Heart left ventricle (tissue), 16 donors: Measurements from ENCODE around the gene KRT7. TPM values are rescaled to one million over a fixed set of nuclear protein-coding genes. Genes with fewer than 3 reads are reported as not detected.
A peak's percentile ranks its signal among the peaks of the same experiment; 100 is the strongest.

ENCODE experiments used
- ATAC-seq, 4 donors: fragments of 200-7000 bp; cut with Tn5 transposase; one replicate each; pipeline ENCODE4 v1.9.1; 2020 to 2022; ENCODE audit warnings: moderate library complexity in 4 of 4, mild to moderate bottlenecking in 3 of 4, moderate number of reproducible peaks in 1 of 4
- DNase-seq, 5 donors: peaks; one replicate each; pipeline ENCODE4 v3.0.0-alpha.2; 2020
- H3K27ac ChIP-seq, 12 donors: fragments of 200-600 bp; sonication (generic) in 4 of 12; one replicate each; pipeline versions ENCODE4 v1.5.0 to v1.8.0; 2016 to 2022; ENCODE audit warnings: mild to moderate bottlenecking in 2 of 12
- H3K27me3 ChIP-seq, 9 donors: fragments of 200-600 bp; sonication (generic) in 2 of 9; one replicate each; pipeline versions ENCODE4 v1.5.1 to v1.8.0; 2016 to 2022; ENCODE audit warnings: mild to moderate bottlenecking in 3 of 9
- H3K36me3 ChIP-seq, 9 donors: fragments of 200-600 bp; sonication (generic) in 2 of 9; one replicate each; pipeline versions ENCODE4 v1.5.0 to v1.8.0; 2018 to 2022; ENCODE audit warnings: mild to moderate bottlenecking in 2 of 9
- H3K4me1 ChIP-seq, 12 donors: fragments of 200-600 bp; sonication (generic) in 4 of 12; one replicate each; pipeline versions ENCODE4 v1.5.0 to v1.8.0; 2016 to 2022; ENCODE audit warnings: mild to moderate bottlenecking in 3 of 12
- H3K4me3 ChIP-seq, 12 donors: fragments of 200-600 bp; sonication (generic) in 4 of 12; one replicate each; pipeline versions ENCODE4 v1.5.0 to v1.8.0; 2017 to 2022; ENCODE audit warnings: mild to moderate bottlenecking in 9 of 12, moderate library complexity in 4 of 12
- H3K9me3 ChIP-seq, 12 donors: fragments of 200-600 bp; sonication (generic) in 4 of 12; one replicate each; pipeline versions ENCODE4 v1.5.0 to v1.8.0; 2016 to 2022; ENCODE audit warnings: mild to moderate bottlenecking in 1 of 12
- CTCF ChIP-seq, 12 donors: fragments of 200-600 bp; sonication (generic) in 4 of 12; IDR thresholded peaks; one replicate each; pipeline versions ENCODE4 v1.5.0 to v1.8.0; 2018 to 2022; ENCODE audit warnings: antibody characterized with exemption in 12 of 12, mild to moderate bottlenecking in 5 of 12
- POLR2A ChIP-seq, 2 donors: fragments of 450-650 bp; IDR thresholded peaks; one replicate each; pipeline ENCODE4 v1.6.1; 2017; ENCODE audit warnings: antibody characterized with exemption in 2 of 2, mild to moderate bottlenecking in 2 of 2, moderate library complexity in 2 of 2
- WGBS, 4 donors: extraction: QIAGEN DNeasy Blood & Tissue Kit in 2 of 4; methylation state at CpG; one replicate each; pipeline versions ENCODE4 v1.1.5 to v1.1.7; 2013 to 2018; 5-methylcytosine and 5-hydroxymethylcytosine counted together
- intact Hi-C, 10 donors: fragments of 100-400 bp; cut with DNase I; formaldehyde crosslinking; loops; one replicate each; pipeline versions ENCODE4 v1.11.1 to v1.14.2; 2022
- polyA plus RNA-seq, 2 donors: library from polyadenylated mRNA; stranded (reverse); fragments of 200-250 nt; gene quantifications; one replicate each; pipeline ENCODE4 v1.2.3, GENCODE V29; 2013
- total RNA-seq, 9 donors: library from RNA; depleted of rRNA in 2 of 9; stranded (reverse); fragments of >200 nt in 2 of 9; fragmentation: NEBNext Ultra II Directional in 3 of 9; extraction: Animal tissue kit (Norgen Biotek cat#: 25700) in 3 of 9; gene quantifications; one replicate each; pipeline versions ENCODE4 v1.1.0 to v1.2.4, GENCODE V29; 2016 to 2023
- donor health status: ischemic (EF 13 %, LVEDD 7.1; RV severe dilation, severe dysfunction).
- donor health status: healthy with polysubstance abuse.
- donor health status: DM: no; HTN: yes; CAD: no.
- donor health status: DM: no; HTN: no; CAD: no.
- donor health status: ischemic (EF 25% LVEDD 6.9; RV normal size, moderate dysfunction).
- donor health status: ischemic (EF 25% LVEDD 5.7; RV mildly dilated, moderate dysfunction).
- donor health status: healthy.
- donor health status: DM: yes; HTN: yes; CAD: no.
- donor health status: ischemic (EF 35%, LVEDD 5.7; RV mildly dilated, moderate dysfunction).
- donor health status: nonischemic (EF 11% LVEDD 7.7; RV severe dilation, severe dysfunction).
- donor health status: DM: yes; HTN: yes; CAD: no.
- donor health status: PGD.
- donor health status: ischemic (EF 29% LVEDD 5.4; RV normal size, mild dysfunction).
- donor health status: nonischemic (EF 23%, LVEDD 6.1; RV moderate dilation, normal function).

Gene KRT7
- total and polyA plus RNA-seq, 11 donors = 0.20 to 56.7 (median 3.1) TPM; not detected in 3

DNA sequence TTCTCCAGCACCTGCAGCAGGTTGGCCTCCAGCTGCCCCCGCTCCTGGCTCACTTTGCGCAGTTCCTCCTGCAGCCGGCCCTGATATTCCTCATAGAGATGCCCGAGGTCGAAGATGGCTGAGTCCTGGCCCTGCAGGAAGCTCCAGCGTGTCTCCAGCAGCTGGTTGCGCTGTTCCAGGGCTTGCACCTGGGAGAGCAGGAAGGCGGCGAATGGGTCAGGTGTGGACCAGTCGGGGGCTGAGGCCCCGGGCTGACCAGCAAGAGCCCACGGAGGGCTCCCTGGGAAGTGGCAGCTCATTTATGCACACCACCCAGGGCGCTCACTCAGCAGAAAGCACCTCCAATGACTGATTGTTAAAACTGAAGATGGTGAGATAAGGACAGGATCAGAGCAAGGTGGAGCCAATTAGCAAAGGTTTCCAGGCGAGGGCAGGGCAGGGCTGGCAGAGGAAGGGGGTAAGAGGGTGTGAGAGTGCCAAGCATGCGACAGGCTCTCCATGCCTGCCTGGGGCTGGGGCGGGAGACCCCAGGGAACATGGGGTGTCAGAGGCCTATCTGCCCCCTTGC, 47.6 kb upstream of the KRT7 start:
- no peaks in the 10 kb centered on the region for H3K9me3 ChIP-seq
- ATAC-seq = no peak
- no peak for DNase-seq
- H3K27ac ChIP-seq = no peak overlapping the region
- intact Hi-C loops = no loop called here
- no peaks in the 10 kb centered on the region for H3K27me3 ChIP-seq
- no peak overlapping the region for H3K4me3 ChIP-seq
- H3K36me3 ChIP-seq = no peaks in the 10 kb centered on the region
- 83 to 95% (median 90%) methylated on average over 12 to 16 of the region's 16 CpGs for WGBS, 4 donors
- no peak for TF ChIP-seq CTCF (IDR thresholded peaks at IDR 0.05)
- TF ChIP-seq POLR2A (IDR thresholded peaks at IDR 0.05) = no peak
- peaks cover 0 to 50% (median 12%) of the 10 kb centered on the region in 12 donors for H3K4me1 ChIP-seq

GRCh38 chr12:52186118-52186840, 46.8 kb upstream of the KRT7 start:
- DNase-seq (no peak), ATAC-seq (peak in 1 of 4 donors; percentile 20)
- H3K4me1 ChIP-seq = peaks cover 0 to 50% (median 12%) of the 10 kb centered on the region in 12 donors
- no peak for TF ChIP-seq POLR2A (IDR thresholded peaks at IDR 0.05)
- TF ChIP-seq CTCF (IDR thresholded peaks at IDR 0.05) = no peak
- 83 to 92% (median 90%) methylated on average over 8 of the region's 8 CpGs for WGBS, 4 donors
- H3K4me3 ChIP-seq = no peak overlapping the region
- intact Hi-C loops = no loop called here
- H3K9me3 ChIP-seq = no peaks in the 10 kb centered on the region
- H3K36me3 ChIP-seq = no peaks in the 10 kb centered on the region
- H3K27me3 ChIP-seq = no peaks in the 10 kb centered on the region
- peak overlapping the region in 1 of 12 donors; percentile 60 for H3K27ac ChIP-seq

GRCh38 chr12:52187206-52187605, 45.8 kb upstream of the KRT7 start:
- Histone ChIP-seq H3K4me3 (no peak overlapping the region), H3K27me3 (no peaks in the 10 kb centered on the region), H3K27ac (no peak overlapping the region), H3K9me3 (no peaks in the 10 kb centered on the region), H3K36me3 (no peaks in the 10 kb centered on the region), H3K4me1 (peaks cover 0 to 58% (median 16%) of the 10 kb centered on the region in 12 donors)
- TF ChIP-seq CTCF (IDR thresholded peaks at IDR 0.05) (no peak), POLR2A (IDR thresholded peaks at IDR 0.05) (no peak)
- ATAC-seq = no peak
- DNase-seq = no peak
- WGBS, 4 donors = 92 to 96% (median 94%) methylated on average over 9 to 11 of the region's 11 CpGs
- intact Hi-C loops = no loop called here

DNA sequence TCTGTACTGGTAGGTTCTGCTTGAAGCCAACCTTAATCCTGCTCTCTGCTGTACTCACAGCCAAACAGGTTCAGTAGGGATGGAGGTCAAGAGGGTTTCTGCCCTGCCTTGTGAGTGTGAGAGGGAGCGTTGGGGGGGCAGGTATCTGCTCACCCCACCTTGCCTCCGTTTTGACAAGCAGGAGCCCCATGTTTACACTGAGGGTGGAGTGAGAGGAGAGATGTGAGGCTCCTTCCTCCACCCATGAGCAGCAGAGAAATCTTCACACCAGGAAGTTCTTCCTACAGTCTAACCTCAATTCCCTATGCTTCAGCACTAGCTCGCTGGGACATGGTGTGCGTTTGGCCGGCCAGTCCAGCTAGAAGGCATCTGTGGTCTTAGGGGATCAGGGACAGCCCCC, 45.4 kb upstream of the KRT7 start:
- 95 to 98% (median 96%) methylated on average over 5 of the region's 5 CpGs for WGBS, 4 donors
- intact Hi-C loops = no loop called here
- no peak overlapping the region for H3K4me3 ChIP-seq
- TF ChIP-seq POLR2A (IDR thresholded peaks at IDR 0.05) = no peak
- TF ChIP-seq CTCF (IDR thresholded peaks at IDR 0.05) = no peak
- ATAC-seq = no peak
- H3K4me1 ChIP-seq = peaks cover 0 to 61% (median 19%) of the 10 kb centered on the region in 12 donors
- H3K27me3 ChIP-seq = no peaks in the 10 kb centered on the region
- no peaks in the 10 kb centered on the region for H3K9me3 ChIP-seq
- no peak for DNase-seq
- no peaks in the 10 kb centered on the region for H3K36me3 ChIP-seq
- H3K27ac ChIP-seq = no peak overlapping the region
